HL-60 (cell line): ENCODE data around the gene RUNX2.

Experiments
- DNase-seq, 2 experiments: peaks; one replicate each; pipeline ENCODE4 v3.0.0-alpha.2; 2010 to 2020; ENCODE audit warnings: low read depth in 1 of 2, low spot score in 1 of 2
- H3K27ac ChIP-seq: fragments of 250-450 bp; sonication (Bioruptor Pico); replicated peaks from 2 replicates; pipeline ENCODE4 v1.5.1; 2020; ENCODE audit warnings: mild to moderate bottlenecking, moderate library complexity
- H3K27me3 ChIP-seq: fragments of 250-450 bp; sonication (Bioruptor Pico); 2 replicates; pipeline ENCODE4 v1.5.1; 2021; ENCODE audit warnings: mild to moderate bottlenecking, moderate library complexity; ENCODE audit not compliant: insufficient read depth, poor library complexity, severe bottlenecking
- H3K4me3 ChIP-seq: replicated peaks from 2 replicates; pipeline ENCODE4 v1.5.1; 2011; ENCODE audit warnings: mild to moderate bottlenecking, control low read depth, low read length; ENCODE audit not compliant: insufficient read depth
- GABPA ChIP-seq: IDR thresholded peaks from 2 replicates; pipeline ENCODE4 v1.6.1; 2012; ENCODE audit warnings: low read depth
- POLR2AphosphoS5 ChIP-seq: IDR thresholded peaks from 2 replicates; pipeline ENCODE4 v1.6.1; 2012; ENCODE audit warnings: low read depth
- REST ChIP-seq: IDR thresholded peaks from 2 replicates; pipeline ENCODE4 v1.6.1; 2012; ENCODE audit warnings: low read depth; ENCODE audit not compliant: insufficient replicate concordance
- SPI1 ChIP-seq: IDR thresholded peaks from 2 replicates; pipeline ENCODE4 v1.6.1; 2012; ENCODE audit warnings: low read depth, mild to moderate bottlenecking, borderline replicate concordance
- TF ChIP-seq, protein P1 (sequence below): IDR thresholded peaks from one replicate; pipeline ENCODE4 v1.5.1; 2011; ENCODE audit warnings: low read length, control low read depth, inconsistent platforms; ENCODE audit not compliant: insufficient read depth

The RUNX2 gene

GRCh38 chr6:45326698-45327417 lies 1.3 kb upstream of the RUNX2 start:
- no peak overlapping the region for H3K4me3 ChIP-seq
- H3K27ac ChIP-seq = no peak overlapping the region
- TF ChIP-seq, protein P1, sequence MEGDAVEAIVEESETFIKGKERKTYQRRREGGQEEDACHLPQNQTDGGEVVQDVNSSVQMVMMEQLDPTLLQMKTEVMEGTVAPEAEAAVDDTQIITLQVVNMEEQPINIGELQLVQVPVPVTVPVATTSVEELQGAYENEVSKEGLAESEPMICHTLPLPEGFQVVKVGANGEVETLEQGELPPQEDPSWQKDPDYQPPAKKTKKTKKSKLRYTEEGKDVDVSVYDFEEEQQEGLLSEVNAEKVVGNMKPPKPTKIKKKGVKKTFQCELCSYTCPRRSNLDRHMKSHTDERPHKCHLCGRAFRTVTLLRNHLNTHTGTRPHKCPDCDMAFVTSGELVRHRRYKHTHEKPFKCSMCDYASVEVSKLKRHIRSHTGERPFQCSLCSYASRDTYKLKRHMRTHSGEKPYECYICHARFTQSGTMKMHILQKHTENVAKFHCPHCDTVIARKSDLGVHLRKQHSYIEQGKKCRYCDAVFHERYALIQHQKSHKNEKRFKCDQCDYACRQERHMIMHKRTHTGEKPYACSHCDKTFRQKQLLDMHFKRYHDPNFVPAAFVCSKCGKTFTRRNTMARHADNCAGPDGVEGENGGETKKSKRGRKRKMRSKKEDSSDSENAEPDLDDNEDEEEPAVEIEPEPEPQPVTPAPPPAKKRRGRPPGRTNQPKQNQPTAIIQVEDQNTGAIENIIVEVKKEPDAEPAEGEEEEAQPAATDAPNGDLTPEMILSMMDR = no peak
- no peak for TF ChIP-seq REST
- TF ChIP-seq POLR2AphosphoS5 = no peak
- no peak for TF ChIP-seq GABPA
- no peak for TF ChIP-seq SPI1
- H3K27me3 ChIP-seq = no peaks in the 10 kb centered on the region
- DNase-seq = no peak

DNA sequence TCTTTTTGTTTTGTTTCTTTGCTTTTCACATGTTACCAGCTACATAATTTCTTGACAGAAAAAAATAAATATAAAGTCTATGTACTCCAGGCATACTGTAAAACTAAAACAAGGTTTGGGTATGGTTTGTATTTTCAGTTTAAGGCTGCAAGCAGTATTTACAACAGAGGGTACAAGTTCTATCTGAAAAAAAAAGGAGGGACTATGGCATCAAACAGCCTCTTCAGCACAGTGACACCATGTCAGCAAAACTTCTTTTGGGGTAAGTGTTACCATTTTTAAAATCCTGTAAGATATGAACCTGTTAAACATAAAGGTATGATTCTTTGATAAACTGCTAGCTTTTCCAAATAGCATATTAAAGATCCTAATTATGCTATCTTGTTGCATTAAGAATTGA lies 393 bp downstream of the RUNX2 start:
- no peak overlapping the region for H3K4me3 ChIP-seq
- H3K27me3 ChIP-seq = no peaks in the 10 kb centered on the region
- no peak for TF ChIP-seq POLR2AphosphoS5
- TF ChIP-seq, protein P1 = no peak
- TF ChIP-seq REST = no peak
- TF ChIP-seq SPI1 = no peak
- TF ChIP-seq GABPA = no peak

GRCh38 chr6:45344900-45345299 lies 16.8 kb downstream of the RUNX2 start:
- H3K27me3 ChIP-seq = no peaks in the 10 kb centered on the region
- no peak overlapping the region for H3K4me3 ChIP-seq
- DNase-seq = no peak
- TF ChIP-seq SPI1 (no peak), POLR2AphosphoS5 (no peak), GABPA (no peak), REST (no peak)
- TF ChIP-seq, protein P1 = no peak
- H3K27ac ChIP-seq = no peak overlapping the region

More for the DNA sequence above, 393 bp downstream of the RUNX2 start:
- no peak overlapping the region for H3K27ac ChIP-seq
- DNase-seq = no peak
